SK-N-MC (cell line): ENCODE measurements around the gene CLCF1.

Experiments used
- EZH2 ChIP-seq: fragments of 200-600 bp; sonication (generic); IDR thresholded peaks from one replicate; pipeline ENCODE4 v1.6.1; 2017; ENCODE audit warnings: antibody characterized with exemption
- POLR2AphosphoS5 ChIP-seq: IDR thresholded peaks from 2 replicates; pipeline ENCODE4 v1.6.1; 2012; ENCODE audit warnings: mild to moderate bottlenecking, low read depth, low read length, borderline replicate concordance

DNA sequence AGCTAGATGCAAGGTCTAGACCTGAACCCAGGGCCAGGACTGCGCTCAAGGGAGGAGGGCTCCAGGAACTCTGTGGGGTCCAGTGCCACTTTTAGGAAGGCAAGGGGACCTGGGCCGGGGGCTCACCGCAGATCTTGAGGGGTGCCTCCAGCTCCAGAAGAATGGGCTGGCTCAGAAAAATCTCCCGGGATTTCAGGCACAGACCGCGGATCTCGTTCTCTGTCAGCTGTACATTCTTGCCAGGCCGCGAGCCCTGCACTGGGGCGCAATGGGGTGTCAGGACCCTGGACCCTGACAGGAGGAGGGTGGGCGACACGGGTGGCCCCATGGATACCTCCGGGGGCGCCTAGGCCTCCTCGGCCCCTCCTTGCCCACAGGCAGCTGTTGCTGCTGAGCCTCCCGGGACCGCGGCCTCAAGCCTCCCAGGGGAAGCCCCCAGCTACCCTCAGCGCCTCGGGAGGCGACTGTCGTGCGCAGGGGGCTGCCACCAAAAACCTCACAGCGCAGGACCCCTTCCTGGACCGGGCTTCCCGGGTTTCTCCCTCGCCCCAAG is 27.6 kb upstream of the CLCF1 start:
- TF ChIP-seq EZH2 = no peak
- TF ChIP-seq POLR2AphosphoS5 = no peak
